MCF 10A (cell line): ENCODE data around the gene NFASC. TPM values are rescaled to one million over a fixed set of nuclear protein-coding genes. Genes with fewer than 3 reads are reported as not detected.

Source experiments
- BruUV-seq: library from RNA; stranded (reverse); fragments of 400-500 nt; replicated peaks from 2 replicates; lab custom pipeline; 2021; lab: Mats Ljungman, UMichigan
- CTCF ChIA-PET: fragments of 300-600 bp; sonication (Branson Sonifier 250); formaldehyde crosslinking; extraction: SDS; loops from one replicate; lab custom pipeline; 2021; ENCODE audit warnings: antibody characterized with exemption, inconsistent platforms; lab: Yijun Ruan, JAX
- POLR2A ChIA-PET: fragments of 300-600, 350-650 bp; sonication (Branson Sonifier 250); formaldehyde crosslinking; extraction: SDS; loops from one replicate; lab custom pipeline; 2020; ENCODE audit warnings: antibody characterized with exemption, inconsistent platforms; lab: Yijun Ruan, JAX
- DNase-seq: peaks from one replicate; pipeline ENCODE4 v3.0.0-alpha.2; 2018; ENCODE audit not compliant: unreplicated experiment
- H3K27ac Mint-ChIP-seq: one replicate; pipeline ENCODE4 v1.8.0; 2022; ENCODE audit warnings: mild to moderate bottlenecking, low read depth, mixed read lengths; ENCODE audit not compliant: unreplicated experiment
- H3K27me3 Mint-ChIP-seq: one replicate; pipeline ENCODE4 v1.8.0; 2022; ENCODE audit warnings: mixed read lengths; ENCODE audit not compliant: insufficient read depth, unreplicated experiment
- H3K36me3 Mint-ChIP-seq: one replicate; pipeline ENCODE4 v1.8.0; 2022; ENCODE audit warnings: mild to moderate bottlenecking, moderate library complexity, mixed read lengths; ENCODE audit not compliant: insufficient read depth, unreplicated experiment
- H3K4me1 Mint-ChIP-seq: one replicate; pipeline ENCODE4 v1.8.0; 2022; ENCODE audit warnings: mixed read lengths; ENCODE audit not compliant: insufficient read depth, unreplicated experiment
- H3K4me3 Mint-ChIP-seq: one replicate; pipeline ENCODE4 v1.8.0; 2022; ENCODE audit warnings: mild to moderate bottlenecking, moderate library complexity, mixed read lengths; ENCODE audit not compliant: unreplicated experiment
- H3K9me3 Mint-ChIP-seq: one replicate; pipeline ENCODE4 v1.8.0; 2022; ENCODE audit warnings: mixed read lengths; ENCODE audit not compliant: unreplicated experiment
- CTCF ChIP-seq: fragments of 200-600 bp; IDR thresholded peaks from one replicate; pipeline ENCODE4 v1.8.0; 2022; ENCODE audit warnings: antibody characterized with exemption, mild to moderate bottlenecking; ENCODE audit not compliant: unreplicated experiment
- intact Hi-C: fragments of 100-400 bp; cut with micrococcal nuclease; formaldehyde crosslinking; loops from 2 replicates; pipeline ENCODE4 v1.14.1; 2022
- total RNA-seq: library from RNA; stranded (reverse); gene quantifications from 2 replicates; pipeline ENCODE4 v1.2.3, GENCODE V29; 2022

NFASC gene
- total RNA-seq, 1 experiment from 2014 or later, result 0.98 TPM

DNA sequence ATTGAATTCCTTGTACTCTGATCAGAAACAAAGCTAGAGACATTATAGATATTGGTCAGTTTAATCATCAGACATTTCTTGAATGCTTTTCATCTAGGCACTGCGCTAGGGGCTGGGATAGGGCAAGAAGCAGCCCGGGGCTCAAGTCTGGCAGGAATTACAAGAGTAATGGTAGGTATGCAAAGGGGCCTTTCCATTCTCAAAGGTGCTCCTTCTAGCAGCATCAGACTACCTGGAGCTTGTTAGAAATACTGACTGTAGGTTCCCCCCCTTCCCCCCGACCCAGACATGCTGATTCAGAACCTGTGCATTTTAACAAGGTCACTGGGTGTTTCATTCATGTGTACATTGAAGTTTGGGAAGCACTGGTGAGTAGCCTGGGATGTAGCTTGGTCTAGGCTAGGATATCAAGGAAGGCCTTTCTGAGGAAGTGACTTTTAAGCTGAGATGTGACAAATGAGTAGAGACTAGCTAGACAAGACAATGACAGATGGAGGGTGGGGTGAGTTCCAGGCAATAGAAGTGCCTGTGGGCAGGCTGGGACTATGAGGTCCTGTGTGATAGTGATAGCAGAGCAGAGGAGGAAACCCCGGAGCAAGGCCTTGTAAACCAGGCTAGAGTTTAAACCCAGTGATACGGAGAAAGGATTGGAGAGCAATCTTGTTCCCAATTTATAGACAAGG is 26.3 kb downstream of the NFASC start:
- peaks cover 85% of the 10 kb centered on the region for H3K27me3 Mint-ChIP-seq

GRCh38 chr1:204900721-204901120 is 30.1 kb downstream of the NFASC start:
- no peaks in the 10 kb centered on the region for H3K36me3 Mint-ChIP-seq
- no TSS peak for BruUV-seq
- H3K9me3 Mint-ChIP-seq, result no peaks in the 10 kb centered on the region
- POLR2A ChIA-PET, result interaction anchor here (1.1 kb wide), 1 partner anchor 8 kb away, joined by 3 read pairs; no protein-coding TSS in a partner anchor
- no peak overlapping the region for H3K4me3 Mint-ChIP-seq
- no peak for TF ChIP-seq CTCF
- no peak for DNase-seq
- no peaks in the 10 kb centered on the region for H3K4me1 Mint-ChIP-seq
- peaks cover 90% of the 10 kb centered on the region for H3K27me3 Mint-ChIP-seq
- CTCF ChIA-PET, result interaction anchor here (0.7 to 1.7 kb wide), 5 partner anchors 28 to 771 kb away, joined by 3 to 13 read pairs (median 4); no protein-coding TSS in a partner anchor
- intact Hi-C loops, result no loop called here
- no peak overlapping the region for H3K27ac Mint-ChIP-seq

More for the DNA sequence above, 26.3 kb downstream of the NFASC start:
- ChIA-PET POLR2A (interaction anchor here (0.7 to 2.6 kb wide), 2 partner anchors 19 to 282 kb away, joined by 3 to 7 read pairs; no protein-coding TSS in a partner anchor), CTCF (interaction anchor here (0.6 to 4.1 kb wide), 8 partner anchors 10 to 1726 kb away, joined by 3 to 17 read pairs (median 4); no protein-coding TSS in a partner anchor)
- no peak for DNase-seq
- no TSS peak for BruUV-seq
- no peak for TF ChIP-seq CTCF
- H3K4me3 Mint-ChIP-seq, result no peak overlapping the region
- no peak overlapping the region for H3K27ac Mint-ChIP-seq
- H3K36me3 Mint-ChIP-seq, result no peaks in the 10 kb centered on the region
- peaks cover 5% of the 10 kb centered on the region for H3K4me1 Mint-ChIP-seq
- H3K9me3 Mint-ChIP-seq, result no peaks in the 10 kb centered on the region
- intact Hi-C loops, result no loop called here

- no peaks in the 10 kb centered on the region for H3K9me3 Mint-ChIP-seq
- H3K27me3 Mint-ChIP-seq, result peaks cover 92% of the 10 kb centered on the region
- CTCF ChIA-PET, result interaction anchor here (2.6 to 2.9 kb wide), 2 partner anchors 39 to 96 kb away, joined by 11 to 12 read pairs; no protein-coding TSS in a partner anchor
- intact Hi-C loops, result no loop called here
- POLR2A ChIA-PET, result no interaction called here
- no TSS peak for BruUV-seq
- TF ChIP-seq CTCF, result no peak
- H3K27ac Mint-ChIP-seq, result no peak overlapping the region
- H3K36me3 Mint-ChIP-seq, result no peaks in the 10 kb centered on the region
- no peak overlapping the region for H3K4me3 Mint-ChIP-seq
- no peak for DNase-seq
- no peaks in the 10 kb centered on the region for H3K4me1 Mint-ChIP-seq
Observed at GRCh38 chr1:204902671-204903070, 32.0 kb downstream of the NFASC start.

GRCh38 chr1:204904228-204904810 is 33.7 kb downstream of the NFASC start:
- no peak overlapping the region for H3K4me3 Mint-ChIP-seq

More at GRCh38 chr1:204904228-204904810, 33.7 kb downstream of the NFASC start:
- no peak for DNase-seq
- Mint-ChIP-seq H3K4me1 (no peaks in the 10 kb centered on the region), H3K27ac (no peak overlapping the region), H3K27me3 (peaks cover 96% of the 10 kb centered on the region), H3K9me3 (no peaks in the 10 kb centered on the region), H3K36me3 (no peaks in the 10 kb centered on the region)
- ChIA-PET POLR2A (interaction anchor here (0.9 kb wide), 1 partner anchor 28 kb away, joined by 3 read pairs; no protein-coding TSS in a partner anchor), CTCF (interaction anchor here (0.5 to 2.9 kb wide), 4 partner anchors 38 to 256 kb away, joined by 3 to 12 read pairs (median 7); no protein-coding TSS in a partner anchor)
- no peak for TF ChIP-seq CTCF
- no TSS peak for BruUV-seq
- intact Hi-C loops, result no loop called here
